ENCODE data around the gene MALT1. TPM values are rescaled to one million over a fixed set of nuclear protein-coding genes. Genes with fewer than 3 reads are reported as not detected.
"Not testable (repeated sequence)": the region's sequence is repeated elsewhere in the genome, so short reads cannot be mapped to it uniquely, and the experiment has no call there.

The MALT1 gene
- total RNA-seq, 5 donors from 2014 or later (not counting 1 experiment from before 2014, with no cell fraction given), result 54.5 to 83.2 (median 69.5) TPM

DNA sequence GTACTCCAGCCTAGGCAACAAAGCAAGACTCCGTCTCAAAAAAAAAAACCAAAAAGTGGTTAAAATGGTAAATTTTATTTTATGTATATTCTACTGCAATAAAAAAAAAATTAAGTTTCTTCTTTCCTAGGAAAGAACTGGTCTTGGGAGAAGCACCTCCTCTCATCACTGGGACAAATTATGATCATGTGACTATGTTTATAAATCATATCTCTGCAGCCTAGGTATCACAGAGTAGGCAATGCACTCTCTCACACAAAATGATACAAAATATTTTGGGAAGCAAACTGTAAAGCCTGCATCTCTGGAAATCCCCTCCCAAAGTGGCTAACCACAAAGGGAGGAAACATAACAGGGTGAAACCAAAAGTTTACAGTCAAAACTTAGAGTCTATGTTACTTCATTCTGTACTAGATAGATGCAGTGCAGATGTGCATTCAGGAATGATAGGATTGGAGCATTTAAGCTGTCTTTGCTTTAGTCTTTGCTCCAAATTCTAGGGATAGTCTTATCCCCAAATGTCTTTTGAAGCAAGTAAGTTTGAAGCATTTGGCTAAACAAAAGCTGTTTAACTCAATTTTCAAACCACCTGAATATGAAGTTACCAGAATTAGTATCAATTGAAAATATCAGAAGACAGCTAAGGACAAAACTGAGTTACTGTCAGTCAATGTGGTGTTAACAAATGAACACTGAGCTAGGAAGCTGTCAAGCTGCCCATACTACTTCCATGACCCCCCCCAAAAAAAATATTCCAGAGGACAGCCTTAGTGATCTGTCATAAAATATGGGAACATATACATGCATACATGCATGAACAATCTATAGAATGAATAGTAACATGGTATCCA lies 21.1 kb upstream of the MALT1 start:
- Histone ChIP-seq H3K36me3 (ENCODE audit: control insufficient read depth in 2 of 2, extremely low read depth in 1 of 2, insufficient read depth in 1 of 2, low read length in 1 of 2) (no peaks in the 10 kb centered on the region), H3K27me3 (replicated peaks in 1 of 2; ENCODE audit: control insufficient read depth in 2 of 2, extremely low read depth in 1 of 2, insufficient read depth in 2 of 2, low read length in 1 of 2) (no peaks in the 10 kb centered on the region), H3K27ac (ENCODE audit: low read length) (peak overlapping the region; percentile 42), H3K9me3 (no peaks in the 10 kb centered on the region), H3K4me3 (ENCODE audit: control insufficient read depth in 1 of 2, extremely low read depth in 1 of 2, low read length in 1 of 2) (no peak overlapping the region), H3K4me1 (ENCODE audit: control insufficient read depth in 1 of 2, extremely low read depth in 1 of 2, insufficient read depth in 2 of 2, low read length in 2 of 2) (peaks cover 14 to 27% of the 10 kb centered on the region in 2 experiments)
- peak in 7 of 35 experiments; percentile 4 to 71 (median 21) for DNase-seq
- Mint-ChIP-seq H3K4me3 (peak overlapping the region in 1 of 3 donors; percentile 27), H3K9me3 (peaks cover 5 to 23% (median 7%) of the 10 kb centered on the region in 3 donors), H3K27me3 (no peaks in the 10 kb centered on the region), H3K27ac (peak overlapping the region; percentile 87), H3K36me3 (no peaks in the 10 kb centered on the region), H3K4me1 (peaks cover 52 to 65% (median 60%) of the 10 kb centered on the region in 3 donors)
- ChIA-PET POLR2A (interaction anchor here in 1 of 2 donors (0.5 to 0.6 kb wide), 2 partner anchors 16 to 26 kb away, joined by 4 to 5 read pairs; no protein-coding TSS in a partner anchor), CTCF (no interaction called here)
- WGBS (ENCODE audit: insufficient coverage), result no CpG with 5 or more reads among the region's 1 CpG
- ATAC-seq (replicated peaks in 1 of 4), result peak; percentile 62 to 98 (median 68)

DNA sequence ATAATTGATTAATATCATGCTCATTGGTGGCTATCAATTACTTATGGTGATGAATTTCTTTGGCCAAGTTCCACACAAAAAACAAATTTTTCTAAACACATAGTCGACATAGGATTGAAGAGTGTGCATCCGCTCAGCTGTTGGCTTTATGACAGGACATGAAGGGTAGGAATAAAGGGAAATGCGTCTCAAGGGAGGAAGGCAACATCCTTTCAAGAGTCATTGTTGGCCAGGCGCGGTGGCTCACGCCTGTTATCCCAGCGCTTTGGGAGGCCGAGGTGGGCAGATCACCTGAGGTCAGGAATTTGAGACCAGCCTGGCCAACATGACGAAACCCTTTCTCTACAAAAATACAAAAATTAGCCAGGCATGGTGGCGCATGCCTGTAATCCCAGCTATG lies 20.4 kb upstream of the MALT1 start:
- ATAC-seq (replicated peaks in 1 of 4); H3K9me3 ChIP-seq; CTCF ChIA-PET; H3K27me3 Mint-ChIP-seq; DNase-seq; H3K36me3 ChIP-seq (ENCODE audit: control insufficient read depth in 2 of 2, extremely low read depth in 1 of 2, insufficient read depth in 1 of 2, low read length in 1 of 2); H3K4me3 ChIP-seq (ENCODE audit: control insufficient read depth in 1 of 2, extremely low read depth in 1 of 2, low read length in 1 of 2); H3K36me3 Mint-ChIP-seq; H3K27me3 ChIP-seq (replicated peaks in 1 of 2; ENCODE audit: control insufficient read depth in 2 of 2, extremely low read depth in 1 of 2, insufficient read depth in 2 of 2, low read length in 1 of 2): not testable (repeated sequence)
- POLR2A ChIA-PET, result interaction anchor here in 1 of 2 donors (0.5 to 0.6 kb wide), 2 partner anchors 16 to 26 kb away, joined by 4 to 5 read pairs; no protein-coding TSS in a partner anchor
- H3K27ac ChIP-seq (ENCODE audit: low read length), result peak overlapping the region; percentile 42
- H3K4me1 ChIP-seq (ENCODE audit: control insufficient read depth in 1 of 2, extremely low read depth in 1 of 2, insufficient read depth in 2 of 2, low read length in 2 of 2), result peaks cover 14 to 27% of the 10 kb centered on the region in 2 experiments
- H3K4me3 Mint-ChIP-seq, result peak overlapping the region in 1 of 3 donors; percentile 27
- WGBS (ENCODE audit: insufficient coverage), result 92% methylated on average over 6 of the region's 10 CpGs
- H3K27ac Mint-ChIP-seq, result peak overlapping the region; percentile 87
- peaks cover 5 to 23% (median 9%) of the 10 kb centered on the region in 3 donors for H3K9me3 Mint-ChIP-seq
- H3K4me1 Mint-ChIP-seq, result peaks cover 52 to 67% (median 62%) of the 10 kb centered on the region in 3 donors

DNA sequence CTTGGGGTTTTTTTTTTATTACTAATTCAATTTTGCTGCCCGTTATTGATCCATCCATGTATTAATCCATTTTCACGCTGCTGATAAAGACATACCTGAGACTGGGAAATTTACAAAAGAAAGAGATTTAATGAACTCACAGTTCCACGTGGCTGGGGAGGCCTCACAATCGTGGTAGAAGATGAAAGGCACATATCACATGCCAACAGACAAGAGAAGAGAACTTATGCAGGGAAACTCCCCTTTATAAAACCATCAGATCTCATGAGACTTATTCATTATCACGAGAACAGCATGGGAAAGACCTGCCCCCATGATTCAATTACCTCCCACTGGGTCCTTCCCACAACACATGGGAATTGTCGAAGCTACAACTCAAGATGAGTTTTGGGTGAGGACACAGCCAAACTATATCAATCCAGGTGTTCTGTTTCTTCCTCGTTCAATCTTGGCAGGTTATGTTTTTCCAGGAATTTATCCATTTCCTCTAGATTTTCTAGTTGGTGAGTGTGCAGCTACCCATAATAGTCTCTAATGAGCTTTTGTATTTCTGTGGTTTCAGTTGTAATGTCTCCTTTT lies 18.0 kb upstream of the MALT1 start:
- ChIA-PET CTCF (interaction anchor here in 1 of 2 donors (1.1 kb wide), 1 partner anchor 96 kb away, joined by 3 read pairs; no protein-coding TSS in a partner anchor), POLR2A (interaction anchor here in 1 of 2 donors (0.6 kb wide), 1 partner anchor 64 kb away, joined by 7 read pairs; no protein-coding TSS in a partner anchor)
- not testable (repeated sequence) for H3K27me3 ChIP-seq (replicated peaks in 1 of 2; ENCODE audit: control insufficient read depth in 2 of 2, extremely low read depth in 1 of 2, insufficient read depth in 2 of 2, low read length in 1 of 2); H3K9me3 ChIP-seq; H3K36me3 Mint-ChIP-seq; H3K27ac ChIP-seq (ENCODE audit: low read length); DNase-seq; ATAC-seq (replicated peaks in 1 of 4); H3K4me3 ChIP-seq (ENCODE audit: control insufficient read depth in 1 of 2, extremely low read depth in 1 of 2, low read length in 1 of 2); H3K36me3 ChIP-seq (ENCODE audit: control insufficient read depth in 2 of 2, extremely low read depth in 1 of 2, insufficient read depth in 1 of 2, low read length in 1 of 2); H3K27me3 Mint-ChIP-seq
- Mint-ChIP-seq H3K9me3 (peaks cover 5 to 23% (median 9%) of the 10 kb centered on the region in 3 donors), H3K4me3 (peak overlapping the region in 1 of 3 donors; percentile 10), H3K27ac (peak overlapping the region; percentile 44 to 77), H3K4me1 (peaks cover 73 to 84% (median 76%) of the 10 kb centered on the region in 3 donors)
- WGBS (ENCODE audit: insufficient coverage), result no CpG with 5 or more reads among the region's 7 CpGs
- peaks cover 27 to 42% of the 10 kb centered on the region in 2 experiments for H3K4me1 ChIP-seq (ENCODE audit: control insufficient read depth in 1 of 2, extremely low read depth in 1 of 2, insufficient read depth in 2 of 2, low read length in 2 of 2)

GRCh38 chr18:58653814-58654509 lies 17.3 kb upstream of the MALT1 start:
- Histone ChIP-seq H3K4me1 (ENCODE audit: control insufficient read depth in 1 of 2, extremely low read depth in 1 of 2, insufficient read depth in 2 of 2, low read length in 2 of 2) (peaks cover 33 to 39% of the 10 kb centered on the region in 2 experiments), H3K27ac (ENCODE audit: low read length) (no peak overlapping the region), H3K36me3 (ENCODE audit: control insufficient read depth in 2 of 2, extremely low read depth in 1 of 2, insufficient read depth in 1 of 2, low read length in 1 of 2) (no peaks in the 10 kb centered on the region), H3K9me3 (no peaks in the 10 kb centered on the region), H3K4me3 (ENCODE audit: control insufficient read depth in 1 of 2, extremely low read depth in 1 of 2, low read length in 1 of 2) (no peak overlapping the region), H3K27me3 (replicated peaks in 1 of 2; ENCODE audit: control insufficient read depth in 2 of 2, extremely low read depth in 1 of 2, insufficient read depth in 2 of 2, low read length in 1 of 2) (no peaks in the 10 kb centered on the region)
- H3K36me3 Mint-ChIP-seq, result peaks cover 4% of the 10 kb centered on the region
- no CpG with 5 or more reads among the region's 3 CpGs for WGBS (ENCODE audit: insufficient coverage)
- no peak for ATAC-seq (replicated peaks in 1 of 4)
- DNase-seq, result no peak
- peak overlapping the region in 1 of 3 donors; percentile 10 for H3K4me3 Mint-ChIP-seq
- CTCF ChIA-PET, result interaction anchor here in 1 of 2 donors (1.1 kb wide), 1 partner anchor 95 kb away, joined by 3 read pairs; no protein-coding TSS in a partner anchor
- peak overlapping the region; percentile 44 to 47 for H3K27ac Mint-ChIP-seq
- POLR2A ChIA-PET, result interaction anchor here in 1 of 2 donors (0.6 kb wide), 1 partner anchor 63 kb away, joined by 7 read pairs; no protein-coding TSS in a partner anchor
- H3K27me3 Mint-ChIP-seq, result no peaks in the 10 kb centered on the region
- peaks cover 5 to 23% (median 9%) of the 10 kb centered on the region in 3 donors for H3K9me3 Mint-ChIP-seq
- H3K4me1 Mint-ChIP-seq, result peaks cover 73 to 82% (median 75%) of the 10 kb centered on the region in 3 donors

- Histone ChIP-seq H3K4me1 (ENCODE audit: control insufficient read depth in 1 of 2, extremely low read depth in 1 of 2, insufficient read depth in 2 of 2, low read length in 2 of 2) (peaks cover 27 to 39% of the 10 kb centered on the region in 2 experiments), H3K9me3 (no peaks in the 10 kb centered on the region), H3K36me3 (ENCODE audit: control insufficient read depth in 2 of 2, extremely low read depth in 1 of 2, insufficient read depth in 1 of 2, low read length in 1 of 2) (no peaks in the 10 kb centered on the region), H3K4me3 (ENCODE audit: control insufficient read depth in 1 of 2, extremely low read depth in 1 of 2, low read length in 1 of 2) (no peak overlapping the region), H3K27me3 (replicated peaks in 1 of 2; ENCODE audit: control insufficient read depth in 2 of 2, extremely low read depth in 1 of 2, insufficient read depth in 2 of 2, low read length in 1 of 2) (no peaks in the 10 kb centered on the region), H3K27ac (ENCODE audit: low read length) (no peak overlapping the region)
- H3K27me3 Mint-ChIP-seq, result no peaks in the 10 kb centered on the region
- peak overlapping the region in 1 of 2 donors; percentile 77 for H3K27ac Mint-ChIP-seq
- CTCF ChIA-PET, result no interaction called here
- WGBS (ENCODE audit: insufficient coverage), result no CpG with 5 or more reads among the region's 6 CpGs
- H3K9me3 Mint-ChIP-seq, result peaks cover 5 to 23% (median 9%) of the 10 kb centered on the region in 3 donors
- peaks cover 73 to 85% (median 76%) of the 10 kb centered on the region in 3 donors for H3K4me1 Mint-ChIP-seq
- ATAC-seq (replicated peaks in 1 of 4) (no peak), DNase-seq (no peak)
- POLR2A ChIA-PET, result no interaction called here
- H3K36me3 Mint-ChIP-seq, result peaks cover 5% of the 10 kb centered on the region
- peak overlapping the region in 1 of 3 donors; percentile 12 for H3K4me3 Mint-ChIP-seq
Observed at GRCh38 chr18:58654896-58655614, 16.2 kb upstream of the MALT1 start.
